Skeletal muscle satellite cell (primary cell): Measurements from ENCODE around the gene ELOVL3.
"Not testable (repeated sequence)": the region's sequence is repeated elsewhere in the genome, so short reads cannot be mapped to it uniquely, and the experiment has no call there.

Experiments
- H3K27me3 ChIP-seq: 2 replicates; pipeline ENCODE4 v1.7.0; 2013; ENCODE audit warnings: low read length; ENCODE audit not compliant: control insufficient read depth, insufficient read depth
- H3K36me3 ChIP-seq: 2 replicates; pipeline ENCODE4 v1.7.0; 2013; ENCODE audit warnings: mild to moderate bottlenecking, control low read depth, low read length; ENCODE audit not compliant: insufficient read depth
- H3K4me1 ChIP-seq: 2 replicates; pipeline ENCODE4 v1.7.0; 2013; ENCODE audit warnings: low read length; ENCODE audit not compliant: control insufficient read depth, insufficient read depth
- H3K4me2 ChIP-seq: 2 replicates; pipeline ENCODE4 v1.7.0; 2013; ENCODE audit warnings: mild to moderate bottlenecking, low read length
- H3K4me3 ChIP-seq: 2 replicates; pipeline ENCODE4 v1.7.0; 2013; ENCODE audit warnings: low read length
- H3K9ac ChIP-seq: 2 replicates; pipeline ENCODE4 v1.7.0; 2013; ENCODE audit warnings: mild to moderate bottlenecking, low read depth, low read length, moderate library complexity
- H3K9me3 ChIP-seq: replicated peaks from 2 replicates; pipeline ENCODE4 v1.7.0; 2013; ENCODE audit warnings: mild to moderate bottlenecking, control low read depth, low read length

The ELOVL3 gene

GRCh38 chr10:102200751-102201640, 25.1 kb upstream of the ELOVL3 start:
- H3K4me2 ChIP-seq, result no peak overlapping the region
- H3K9ac ChIP-seq, result no peak overlapping the region
- peaks cover 9% of the 10 kb centered on the region for H3K9me3 ChIP-seq
- no peaks in the 10 kb centered on the region for H3K4me1 ChIP-seq
- no peak overlapping the region for H3K4me3 ChIP-seq
- H3K27me3 ChIP-seq, result peaks cover 40% of the 10 kb centered on the region
- no peaks in the 10 kb centered on the region for H3K36me3 ChIP-seq

GRCh38 chr10:102202386-102202785, 23.7 kb upstream of the ELOVL3 start:
- no peak overlapping the region for H3K9ac ChIP-seq
- H3K36me3 ChIP-seq, result no peaks in the 10 kb centered on the region
- H3K4me3 ChIP-seq, result no peak overlapping the region
- peaks cover 9% of the 10 kb centered on the region for H3K9me3 ChIP-seq
- no peak overlapping the region for H3K4me2 ChIP-seq
- no peaks in the 10 kb centered on the region for H3K4me1 ChIP-seq
- peaks cover 40% of the 10 kb centered on the region for H3K27me3 ChIP-seq

DNA sequence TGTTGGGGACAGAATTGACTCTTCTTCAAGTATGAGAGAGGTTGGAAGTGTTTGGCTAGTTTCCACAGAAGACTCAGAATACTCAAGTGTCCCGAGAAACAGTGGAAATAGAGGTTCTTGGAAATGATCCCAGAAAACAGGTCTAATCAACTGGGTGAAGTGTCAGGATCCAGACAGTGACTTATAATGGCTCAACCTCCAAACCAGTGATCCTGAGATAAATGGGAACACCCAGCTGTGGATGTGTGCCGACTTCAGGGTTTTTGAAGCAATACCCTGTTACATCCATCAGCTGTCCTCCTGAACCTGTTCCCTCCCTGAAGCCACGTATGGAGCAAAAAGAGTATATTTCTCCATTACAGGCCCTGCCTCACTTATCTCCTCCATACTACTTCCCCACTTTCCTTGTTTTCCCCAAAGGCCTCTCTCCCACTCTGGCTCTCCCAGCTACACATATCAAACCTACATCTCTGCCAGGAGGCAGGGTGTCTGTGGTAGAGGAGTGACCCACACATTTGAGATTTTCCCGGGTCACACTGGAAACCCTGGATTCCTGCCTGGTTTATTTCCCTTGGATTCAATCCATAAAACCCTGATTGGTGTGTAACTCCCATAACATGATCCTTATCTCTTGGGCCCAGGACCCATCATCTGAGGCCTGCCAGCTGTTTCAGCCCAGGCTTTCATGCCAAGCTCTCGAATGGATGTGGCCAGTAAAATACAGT, 17.6 kb upstream of the ELOVL3 start:
- Histone ChIP-seq H3K9ac (no peak overlapping the region), H3K4me1 (peaks cover 4% of the 10 kb centered on the region), H3K36me3 (no peaks in the 10 kb centered on the region), H3K4me2 (no peak overlapping the region), H3K9me3 (peaks cover 9% of the 10 kb centered on the region), H3K27me3 (peaks cover 16% of the 10 kb centered on the region), H3K4me3 (no peak overlapping the region)

GRCh38 chr10:102211615-102212299, 14.3 kb upstream of the ELOVL3 start:
- no peak overlapping the region for H3K9ac ChIP-seq
- H3K27me3 ChIP-seq, result peaks cover 11% of the 10 kb centered on the region
- H3K4me2 ChIP-seq, result no peak overlapping the region
- no peaks in the 10 kb centered on the region for H3K9me3 ChIP-seq
- peaks cover 4% of the 10 kb centered on the region for H3K4me1 ChIP-seq
- no peaks in the 10 kb centered on the region for H3K36me3 ChIP-seq
- no peak overlapping the region for H3K4me3 ChIP-seq

GRCh38 chr10:102213599-102213998, 12.5 kb upstream of the ELOVL3 start:
- not testable (repeated sequence) for H3K9ac ChIP-seq, H3K4me3 ChIP-seq, H3K4me2 ChIP-seq, H3K9me3 ChIP-seq, H3K4me1 ChIP-seq, H3K36me3 ChIP-seq
- H3K27me3 ChIP-seq, result peaks cover 11% of the 10 kb centered on the region

DNA sequence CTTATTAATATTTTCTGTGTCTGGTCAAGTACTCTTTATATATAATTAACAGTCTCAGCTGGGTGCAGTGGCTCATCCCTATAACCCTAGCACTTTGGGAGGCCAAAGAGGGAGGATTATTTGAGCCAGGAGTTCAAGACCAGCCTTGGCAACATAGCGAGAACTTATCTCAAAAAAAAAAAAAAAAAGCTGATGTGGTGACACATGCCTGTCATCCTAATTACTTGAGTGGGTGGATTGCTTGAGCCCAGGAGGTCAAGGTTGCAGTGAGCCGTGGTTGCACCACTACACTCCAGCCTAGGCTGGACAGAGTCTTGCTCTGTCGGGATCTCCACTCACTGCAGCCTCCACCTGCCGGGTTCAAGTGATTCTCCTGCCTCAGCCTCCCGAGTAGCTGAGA, 6.7 kb upstream of the ELOVL3 start:
- no peaks in the 10 kb centered on the region for H3K36me3 ChIP-seq
- no peak overlapping the region for H3K4me2 ChIP-seq
- H3K9me3 ChIP-seq, result no peaks in the 10 kb centered on the region
- H3K9ac ChIP-seq, result no peak overlapping the region
- no peaks in the 10 kb centered on the region for H3K4me1 ChIP-seq
- H3K27me3 ChIP-seq, result peaks cover 15% of the 10 kb centered on the region
- H3K4me3 ChIP-seq, result no peak overlapping the region

DNA sequence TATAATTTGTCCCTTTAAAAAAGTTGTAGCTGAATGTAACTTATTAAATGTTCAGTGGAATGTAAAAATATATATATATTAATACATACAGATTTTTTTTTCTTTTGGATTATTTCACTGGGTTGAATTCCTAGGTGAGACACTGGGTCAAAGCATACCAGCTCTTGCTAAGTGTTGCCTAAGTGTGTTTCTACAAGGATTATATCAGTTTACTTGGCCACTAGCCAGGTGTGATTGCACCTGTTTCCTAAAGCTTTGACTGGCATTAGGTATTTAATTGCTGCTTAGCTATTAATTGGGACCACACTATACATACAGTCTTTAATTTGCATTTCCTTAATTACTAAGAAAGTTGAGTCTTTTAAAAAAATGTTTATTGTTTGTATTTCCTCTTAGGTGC, 5.5 kb upstream of the ELOVL3 start:
- Histone ChIP-seq H3K9ac (no peak overlapping the region), H3K4me2 (no peak overlapping the region), H3K9me3 (no peaks in the 10 kb centered on the region), H3K36me3 (no peaks in the 10 kb centered on the region), H3K4me3 (no peak overlapping the region), H3K4me1 (peaks cover 6% of the 10 kb centered on the region), H3K27me3 (peaks cover 15% of the 10 kb centered on the region)

DNA sequence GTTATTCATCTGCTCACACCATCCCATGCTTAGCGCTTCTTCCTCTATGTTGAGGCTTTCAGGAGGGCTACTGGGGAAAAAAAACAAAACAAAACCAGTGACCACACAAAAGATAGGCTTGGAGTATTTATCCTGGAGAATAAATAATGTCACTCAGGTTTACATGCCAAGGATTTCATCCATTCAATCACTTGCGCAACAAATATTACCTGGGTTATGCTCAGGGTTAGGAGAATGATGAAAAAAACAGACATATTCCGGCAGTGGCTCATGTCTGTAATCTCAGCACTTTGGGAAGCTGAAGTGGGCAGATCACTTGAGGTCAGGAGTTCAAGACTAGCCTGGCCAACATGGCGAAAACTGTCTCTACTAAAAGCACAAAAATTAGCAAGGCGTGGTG, 3.3 kb upstream of the ELOVL3 start:
- H3K4me1 ChIP-seq, result peaks cover 24% of the 10 kb centered on the region
- no peaks in the 10 kb centered on the region for H3K9me3 ChIP-seq
- H3K4me2 ChIP-seq, result no peak overlapping the region
- peaks cover 15% of the 10 kb centered on the region for H3K27me3 ChIP-seq
- H3K4me3 ChIP-seq, result no peak overlapping the region
- H3K36me3 ChIP-seq, result no peaks in the 10 kb centered on the region
- no peak overlapping the region for H3K9ac ChIP-seq

DNA sequence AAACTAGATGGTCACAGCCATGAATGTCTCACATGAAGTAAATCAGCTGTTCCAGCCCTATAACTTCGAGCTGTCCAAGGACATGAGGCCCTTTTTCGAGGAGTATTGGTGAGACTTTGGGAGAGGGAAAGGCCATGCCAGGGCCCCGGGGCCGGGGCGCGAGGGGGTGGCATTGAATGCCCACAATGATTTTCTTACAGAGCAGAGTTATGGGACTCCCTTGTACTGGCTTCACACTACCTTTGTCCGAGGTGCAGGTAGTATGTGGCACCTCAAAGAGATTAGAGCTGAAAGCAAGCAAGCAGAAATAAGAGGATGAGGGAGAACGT, 407 bp downstream of the ELOVL3 start:
- Histone ChIP-seq H3K36me3 (no peaks in the 10 kb centered on the region), H3K4me3 (peak overlapping the region; percentile 56), H3K9ac (no peak overlapping the region), H3K4me2 (peak overlapping the region; percentile 78), H3K27me3 (peaks cover 6% of the 10 kb centered on the region), H3K4me1 (peaks cover 37% of the 10 kb centered on the region), H3K9me3 (no peaks in the 10 kb centered on the region)

DNA sequence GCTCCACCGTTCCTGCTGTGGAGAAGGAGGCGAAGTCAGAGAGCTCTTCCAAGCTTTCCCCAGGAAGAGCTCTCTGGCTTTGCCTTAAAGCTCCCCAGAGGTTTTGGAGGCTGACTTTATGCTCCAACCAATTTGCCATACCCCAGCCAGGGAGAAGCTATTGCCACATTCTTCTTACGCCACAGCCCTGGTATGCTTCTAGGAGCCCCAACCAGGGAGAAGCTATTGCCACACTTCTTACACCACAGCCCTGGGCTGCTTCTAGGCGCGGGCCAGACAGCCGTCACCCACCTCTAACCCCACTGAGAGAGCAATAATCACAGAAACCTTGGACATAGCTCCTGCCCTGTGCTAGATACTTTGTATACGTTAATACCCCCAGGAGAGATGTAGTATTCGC, 951 bp downstream of the ELOVL3 start:
- Histone ChIP-seq H3K4me3 (peak overlapping the region; percentile 56), H3K4me2 (peak overlapping the region; percentile 78), H3K36me3 (no peaks in the 10 kb centered on the region), H3K4me1 (peaks cover 37% of the 10 kb centered on the region), H3K9ac (no peak overlapping the region), H3K9me3 (no peaks in the 10 kb centered on the region), H3K27me3 (peaks cover 6% of the 10 kb centered on the region)

- Histone ChIP-seq H3K27me3 (no peaks in the 10 kb centered on the region), H3K9ac (peak overlapping the region; percentile 67)
Observed at GRCh38 chr10:102229810-102230263, 3.7 kb downstream of the ELOVL3 start.

More at GRCh38 chr10:102229810-102230263, 3.7 kb downstream of the ELOVL3 start:
- Histone ChIP-seq H3K9me3 (no peaks in the 10 kb centered on the region), H3K4me1 (peaks cover 45% of the 10 kb centered on the region), H3K4me3 (peak overlapping the region; percentile 67), H3K36me3 (no peaks in the 10 kb centered on the region), H3K4me2 (peak overlapping the region; percentile 86)
